Stimulated activated naive CD8-positive, alpha-beta T cell treated with anti-CD3 and anti-CD28 coated beads, Interleukin-15, amount 100 ng/mL, for 72 hours (primary cell): ENCODE data around the gene SKI.

ENCODE experiments used
- ATAC-seq: fragments of 150-1000 bp; cut with Tn5 transposase; 2 replicates; pipeline ENCODE4 v1.10.0; 2021; ENCODE audit warnings: mild to moderate bottlenecking, moderate library complexity
- DNase-seq, 2 donors: peaks; one replicate each; pipeline ENCODE4 v3.0.0; 2021 to 2022
- H3K27ac Mint-ChIP-seq, 2 donors: one replicate each; pipeline ENCODE4 v1.8.0; 2022; ENCODE audit warnings: mild to moderate bottlenecking in 2 of 2, mixed read lengths in 2 of 2, moderate library complexity in 2 of 2
- H3K27me3 Mint-ChIP-seq: one replicate; pipeline ENCODE4 v1.8.0; 2022; ENCODE audit warnings: mixed read lengths
- H3K4me1 Mint-ChIP-seq: one replicate; pipeline ENCODE4 v1.8.0; 2022; ENCODE audit warnings: mild to moderate bottlenecking, mixed read lengths
- H3K4me3 Mint-ChIP-seq, 2 donors: one replicate each; pipeline ENCODE4 v1.8.0; 2022; ENCODE audit warnings: mild to moderate bottlenecking in 2 of 2, mixed read lengths in 2 of 2, moderate library complexity in 1 of 2
- H3K9me3 Mint-ChIP-seq, 2 donors: one replicate each; pipeline ENCODE4 v1.8.0; 2022; ENCODE audit warnings: mixed read lengths in 2 of 2

Gene SKI

GRCh38 chr1:2228157-2228594 is at the start of gene SKI:
Gene SKI, plus strand, starts transcription at chr1:2228319. Its CDS starts 448 bp downstream, at chr1:2228767.
- ATAC-seq (no peak), DNase-seq (no peak)
- no peaks in the 10 kb centered on the region for H3K9me3 Mint-ChIP-seq
- peak within 1 kb of the TSS; percentile 91 to 97 for H3K27ac Mint-ChIP-seq
- H3K27me3 Mint-ChIP-seq = peaks cover 9% of the 10 kb centered on the region
- peak within 1 kb of the TSS; percentile 94 to 98 for H3K4me3 Mint-ChIP-seq
- peaks cover 43% of the 10 kb centered on the region for H3K4me1 Mint-ChIP-seq

GRCh38 chr1:2178875-2179274 is 49.2 kb upstream of the SKI start:
- Mint-ChIP-seq H3K4me3 (no peak overlapping the region), H3K27ac (no peak overlapping the region), H3K4me1 (peaks cover 19% of the 10 kb centered on the region), H3K27me3 (no peaks in the 10 kb centered on the region), H3K9me3 (no peaks in the 10 kb centered on the region)
- ATAC-seq (peak; percentile 34), DNase-seq (no peak)

GRCh38 chr1:2179283-2180013 is 48.7 kb upstream of the SKI start:
- peak overlapping the region in 1 of 2 donors; percentile 84 for H3K27ac Mint-ChIP-seq
- ATAC-seq = no peak
- H3K9me3 Mint-ChIP-seq = no peaks in the 10 kb centered on the region
- peaks cover 13% of the 10 kb centered on the region for H3K4me1 Mint-ChIP-seq
- H3K4me3 Mint-ChIP-seq = no peak overlapping the region
- H3K27me3 Mint-ChIP-seq = no peaks in the 10 kb centered on the region
- DNase-seq = no peak

- Mint-ChIP-seq H3K9me3 (no peaks in the 10 kb centered on the region), H3K4me1 (peaks cover 12% of the 10 kb centered on the region), H3K4me3 (no peak overlapping the region), H3K27ac (no peak overlapping the region), H3K27me3 (no peaks in the 10 kb centered on the region)
- no peak for ATAC-seq
- DNase-seq = no peak
Observed at GRCh38 chr1:2180297-2181245, 47.5 kb upstream of the SKI start.

- ATAC-seq = no peak
- H3K27ac Mint-ChIP-seq = no peak overlapping the region
Observed at GRCh38 chr1:2181271-2181670, 46.8 kb upstream of the SKI start.

GRCh38 chr1:2181752-2182151 is 46.4 kb upstream of the SKI start:
- Mint-ChIP-seq H3K27ac (no peak overlapping the region), H3K4me3 (no peak overlapping the region), H3K4me1 (peaks cover 10% of the 10 kb centered on the region), H3K9me3 (no peaks in the 10 kb centered on the region), H3K27me3 (no peaks in the 10 kb centered on the region)
- DNase-seq (no peak), ATAC-seq (no peak)

More at GRCh38 chr1:2181271-2181670, 46.8 kb upstream of the SKI start:
- no peaks in the 10 kb centered on the region for H3K9me3 Mint-ChIP-seq
- H3K4me3 Mint-ChIP-seq = no peak overlapping the region
- H3K27me3 Mint-ChIP-seq = no peaks in the 10 kb centered on the region
- DNase-seq = no peak
- H3K4me1 Mint-ChIP-seq = peaks cover 11% of the 10 kb centered on the region

GRCh38 chr1:2182376-2182775 is 45.7 kb upstream of the SKI start:
- no peak for DNase-seq
- Mint-ChIP-seq H3K9me3 (no peaks in the 10 kb centered on the region), H3K27me3 (no peaks in the 10 kb centered on the region), H3K4me1 (peaks cover 10% of the 10 kb centered on the region), H3K4me3 (no peak overlapping the region), H3K27ac (peak overlapping the region in 1 of 2 donors; percentile 38)
- ATAC-seq = no peak

GRCh38 chr1:2183937-2184334 is 44.2 kb upstream of the SKI start:
- Mint-ChIP-seq H3K4me3 (no peak overlapping the region), H3K4me1 (peaks cover 10% of the 10 kb centered on the region), H3K9me3 (no peaks in the 10 kb centered on the region), H3K27me3 (no peaks in the 10 kb centered on the region), H3K27ac (no peak overlapping the region)
- ATAC-seq = no peak
- DNase-seq = no peak

- no peak for ATAC-seq
- no peaks in the 10 kb centered on the region for H3K9me3 Mint-ChIP-seq
- peaks cover 14% of the 10 kb centered on the region for H3K4me1 Mint-ChIP-seq
- no peak overlapping the region for H3K4me3 Mint-ChIP-seq
- H3K27me3 Mint-ChIP-seq = no peaks in the 10 kb centered on the region
- DNase-seq = no peak
- H3K27ac Mint-ChIP-seq = no peak overlapping the region
Observed at GRCh38 chr1:2184531-2184930, 43.6 kb upstream of the SKI start.

- no peak for ATAC-seq
- no peaks in the 10 kb centered on the region for H3K27me3 Mint-ChIP-seq
Observed at GRCh38 chr1:2184934-2185333, 43.2 kb upstream of the SKI start.

GRCh38 chr1:2185880-2186855 is 42.0 kb upstream of the SKI start:
- Mint-ChIP-seq H3K4me3 (no peak overlapping the region), H3K4me1 (peaks cover 26% of the 10 kb centered on the region), H3K27me3 (no peaks in the 10 kb centered on the region), H3K27ac (no peak overlapping the region), H3K9me3 (no peaks in the 10 kb centered on the region)
- no peak for ATAC-seq
- no peak for DNase-seq

More at GRCh38 chr1:2184934-2185333, 43.2 kb upstream of the SKI start:
- Mint-ChIP-seq H3K4me3 (no peak overlapping the region), H3K27ac (peak overlapping the region in 1 of 2 donors; percentile 12), H3K9me3 (no peaks in the 10 kb centered on the region), H3K4me1 (peaks cover 15% of the 10 kb centered on the region)
- no peak for DNase-seq

GRCh38 chr1:2186901-2187300 is 41.2 kb upstream of the SKI start:
- Mint-ChIP-seq H3K27ac (no peak overlapping the region), H3K27me3 (no peaks in the 10 kb centered on the region), H3K4me3 (no peak overlapping the region), H3K9me3 (no peaks in the 10 kb centered on the region), H3K4me1 (peaks cover 33% of the 10 kb centered on the region)
- ATAC-seq = no peak
- no peak for DNase-seq

GRCh38 chr1:2187619-2188018 is 40.5 kb upstream of the SKI start:
- Mint-ChIP-seq H3K4me3 (no peak overlapping the region), H3K27ac (no peak overlapping the region), H3K9me3 (no peaks in the 10 kb centered on the region)

GRCh38 chr1:2188336-2188735 is 39.8 kb upstream of the SKI start:
- H3K27me3 Mint-ChIP-seq = no peaks in the 10 kb centered on the region
- H3K4me1 Mint-ChIP-seq = peaks cover 44% of the 10 kb centered on the region
- H3K27ac Mint-ChIP-seq = no peak overlapping the region
- DNase-seq (no peak), ATAC-seq (no peak)
- no peaks in the 10 kb centered on the region for H3K9me3 Mint-ChIP-seq
- H3K4me3 Mint-ChIP-seq = no peak overlapping the region

More at GRCh38 chr1:2187619-2188018, 40.5 kb upstream of the SKI start:
- no peaks in the 10 kb centered on the region for H3K27me3 Mint-ChIP-seq
- DNase-seq = no peak
- peaks cover 36% of the 10 kb centered on the region for H3K4me1 Mint-ChIP-seq
- no peak for ATAC-seq
